K562 (cell line): ENCODE measurements around the gene ARPC1A. TPM values are rescaled to one million over a fixed set of nuclear protein-coding genes. Genes with fewer than 3 reads are reported as not detected.
A peak's percentile ranks its signal among the peaks of the same experiment; 100 is the strongest.

Experiments used
- CBX2 ChIP-seq: fragments of 200-600 bp; sonication (generic); IDR thresholded peaks from one replicate; pipeline ENCODE4 v1.6.1; 2012; ENCODE audit warnings: mild to moderate bottlenecking, low read length, inconsistent platforms; ENCODE audit not compliant: insufficient read depth, poor library complexity, severe bottlenecking
- CEBPZ ChIP-seq: fragments of 150-350 bp; IDR thresholded peaks from 2 replicates; pipeline ENCODE4 v1.6.1; 2014; ENCODE audit warnings: low read depth, mild to moderate bottlenecking, low read length, borderline replicate concordance
- ETV1 ChIP-seq: fragments of 450-650 bp; conservative IDR thresholded peaks from 2 replicates; pipeline ENCODE4 v1.6.1; 2016; ENCODE audit warnings: missing genetic modification characterization, control low read depth, low read depth, missing compliant biosample characterization
- EWSR1 ChIP-seq: fragments of 450-650 bp; IDR thresholded peaks from 2 replicates; pipeline ENCODE4 v1.6.1; 2018; ENCODE audit warnings: borderline replicate concordance, mild to moderate bottlenecking, low read depth, moderate library complexity; ENCODE audit not compliant: partially characterized antibody
- FOXJ3 ChIP-seq: sonication (generic); formaldehyde crosslinking; IDR thresholded peaks from 2 replicates; pipeline ENCODE4 v1.4.0; 2020; ENCODE audit warnings: mild to moderate bottlenecking, missing genetic modification reagents
- GTF2A2 ChIP-seq: IDR thresholded peaks from 2 replicates; pipeline ENCODE4 v1.6.1; 2016; ENCODE audit warnings: mild to moderate bottlenecking, missing genetic modification characterization, missing compliant biosample characterization
- HMG20A ChIP-seq: fragments of 450-650 bp; formaldehyde crosslinking; conservative IDR thresholded peaks from 2 replicates; pipeline ENCODE4 v1.4.0; 2020; ENCODE audit warnings: mild to moderate bottlenecking, mixed read lengths
- ILK ChIP-seq: fragments of 450-650 bp; IDR thresholded peaks from 2 replicates; pipeline ENCODE4 v1.6.1; 2016; ENCODE audit warnings: missing genetic modification characterization, low read depth, mild to moderate bottlenecking, missing compliant biosample characterization, moderate library complexity, borderline replicate concordance
- JUNB ChIP-seq: fragments of 450-650 bp; formaldehyde crosslinking; conservative IDR thresholded peaks from 2 replicates; pipeline ENCODE4 v1.4.0; 2020; ENCODE audit warnings: mild to moderate bottlenecking
- KLF6 ChIP-seq: fragments of 250-450 bp; sonication (Bioruptor Pico); IDR thresholded peaks from 2 replicates; pipeline ENCODE4 v1.4.0; 2020; ENCODE audit warnings: mild to moderate bottlenecking, moderate library complexity, borderline replicate concordance
- MLLT1 ChIP-seq, 2 experiments: fragments of 450-650 bp; IDR thresholded peaks; 2 replicates each; pipeline ENCODE4 v1.6.1; 2016
- NFIX ChIP-seq: fragments of 250-450 bp; sonication (Bioruptor Pico); IDR thresholded peaks from 2 replicates; pipeline ENCODE4 v1.4.0; 2020; ENCODE audit warnings: low read depth, mild to moderate bottlenecking, moderate library complexity
- RCOR1 ChIP-seq, 2 experiments: IDR thresholded peaks; 2 replicates each; pipeline ENCODE4 v1.6.1; 2012; ENCODE audit warnings: low read depth in 2 of 2, low read length in 2 of 2, borderline replicate concordance in 1 of 2, improper control_type of control experiment in 1 of 2
- STAT5B ChIP-seq: fragments of 250-450 bp; sonication (Bioruptor Pico); IDR thresholded peaks from 2 replicates; pipeline ENCODE4 v1.8.0; 2021; ENCODE audit warnings: mild to moderate bottlenecking, inconsistent platforms
- XRCC3 ChIP-seq: fragments of 450-650 bp; IDR thresholded peaks from 2 replicates; pipeline ENCODE4 v1.6.1; 2017; ENCODE audit warnings: mild to moderate bottlenecking, moderate library complexity
- ZHX1 ChIP-seq: fragments of 150-350 bp; conservative IDR thresholded peaks from 2 replicates; pipeline ENCODE4 v1.6.1; 2014; ENCODE audit warnings: low read length
- ZKSCAN1 ChIP-seq: fragments of 150-350 bp; IDR thresholded peaks from 2 replicates; pipeline ENCODE4 v1.6.1; 2016; ENCODE audit warnings: low read depth, low read length
- ZNF184 ChIP-seq: sonication (generic); formaldehyde crosslinking; IDR thresholded peaks from 2 replicates; pipeline ENCODE4 v1.5.0; 2020; ENCODE audit warnings: missing genetic modification reagents
- ZNF324 ChIP-seq: fragments of 250-450 bp; sonication (Bioruptor Pico); IDR thresholded peaks from 2 replicates; pipeline ENCODE4 v1.4.0; 2020; ENCODE audit warnings: mild to moderate bottlenecking
- ZNF551 ChIP-seq: fragments of 250-450 bp; sonication (Bioruptor Pico); IDR thresholded peaks from 2 replicates; pipeline ENCODE4 v1.5.0; 2021; ENCODE audit warnings: mild to moderate bottlenecking, moderate library complexity
- ZNF780A ChIP-seq: fragments of 250-450 bp; sonication (Bioruptor Pico); IDR thresholded peaks from 2 replicates; pipeline ENCODE4 v1.5.0; 2021; ENCODE audit warnings: mild to moderate bottlenecking
- polyA plus RNA-seq, 8 experiments: library from polyadenylated mRNA; depleted of rRNA in 4 of 8; stranded (reverse) in 5 of 8; unstranded in 3 of 8; fragments of >200 nt; fragmentation: Nextera tagmentation in 2 of 8; fragmentation: Illumina TruSeq in 1 of 8; extraction: Ambion mirVana in 2 of 8; extraction: Trizol in 1 of 8; gene quantifications; 2 replicates each; pipeline versions ENCODE4 v1.2.1 to v1.2.3, GENCODE V29; 2011 to 2014; ENCODE audit warnings: inconsistent platforms in 1 of 8, missing spikeins in 1 of 8
- total RNA-seq, 7 experiments: library from RNA; depleted of rRNA in 6 of 7; stranded (reverse); fragments of >200 nt in 6 of 7; fragmentation: Illumina TruSeq in 2 of 7; extraction: Trizol in 2 of 7; gene quantifications; 2 replicates each; pipeline versions ENCODE4 v1.2.1 to v1.2.3, GENCODE V29; 2011 to 2021; ENCODE audit warnings: low replicate concordance in 1 of 7

Gene ARPC1A
- total and polyA plus RNA-seq, 9 of the 15 experiments (the other 6 are each of a cell fraction or from before 2014, with no cell fraction given), result 39.5 to 151 (median 86.1) TPM

- TF ChIP-seq CEBPZ (no peak), GTF2A2 (tag) (no peak), ZNF324 (no peak), ZNF780A (no peak), ZNF551 (CRISPR knock-in tag) (no peak), HMG20A (no peak), NFIX (CRISPR knock-in tag) (no peak), JUNB (CRISPR knock-in tag) (no peak), CBX2 (no peak), ZNF184 (no peak), ZKSCAN1 (no peak), STAT5B (CRISPR knock-in tag) (no peak), KLF6 (CRISPR knock-in tag) (no peak), ZHX1 (no peak), XRCC3 (no peak), FOXJ3 (no peak), ETV1 (tag) (peak; percentile 51), EWSR1 (no peak), MLLT1 (IDR thresholded peaks at IDR 0.05) (no peak), ILK (tag) (no peak), RCOR1 (IDR thresholded peaks at IDR 0.05; ENCODE audit: borderline replicate concordance in 1 of 2, low read depth in 2 of 2, low read length in 2 of 2) (peak in 1 of 2 experiments; percentile 7; a peak in 1 of 4 replicates)
Measured at GRCh38 chr7:99375070-99375807, 49.5 kb downstream of the ARPC1A start (continued).
